Stimulated activated CD4-positive, alpha-beta T cell treated with anti-CD3 and anti-CD28 coated beads, Interleukin-12 subunit alpha, Interleukin-12 subunit beta, amount 100 ng/mL, for 48 hours (primary cell): ENCODE data around the gene BAIAP2L1.

Source experiments
- DNase-seq, 3 donors: peaks; one replicate each; pipeline ENCODE4 v3.0.0-alpha.2; 2020; ENCODE audit warnings: low read depth in 2 of 3, low spot score in 1 of 3

Gene BAIAP2L1

GRCh38 chr7:98294798-98295382, 106.0 kb downstream of the BAIAP2L1 start:
- peak in 1 of 3 donors; percentile 9 for DNase-seq

- DNase-seq = no peak
Measured at GRCh38 chr7:98294326-98294725, 106.6 kb downstream of the BAIAP2L1 start.

- no peak for DNase-seq
Measured at GRCh38 chr7:98293746-98294145, 107.1 kb downstream of the BAIAP2L1 start.

GRCh38 chr7:98293265-98293664, 107.6 kb downstream of the BAIAP2L1 start:
- DNase-seq = no peak

GRCh38 chr7:98291717-98292116, 109.2 kb downstream of the BAIAP2L1 start:
- DNase-seq = no peak

GRCh38 chr7:98289333-98289875, 111.5 kb downstream of the BAIAP2L1 start:
- no peak for DNase-seq

- no peak for DNase-seq
Measured at GRCh38 chr7:98288064-98288823, 112.6 kb downstream of the BAIAP2L1 start.

- no peak for DNase-seq
Measured at GRCh38 chr7:98287486-98287959, 113.4 kb downstream of the BAIAP2L1 start.

- DNase-seq = no peak
Measured at GRCh38 chr7:98286701-98287485, 114.0 kb downstream of the BAIAP2L1 start.

GRCh38 chr7:98286093-98286539, 114.8 kb downstream of the BAIAP2L1 start:
- DNase-seq = no peak

- no peak for DNase-seq
Measured at GRCh38 chr7:98285157-98286092, 115.5 kb downstream of the BAIAP2L1 start.

- DNase-seq = no peak
Measured at GRCh38 chr7:98284335-98285036, 116.4 kb downstream of the BAIAP2L1 start.

GRCh38 chr7:98283887-98284222, 117.0 kb downstream of the BAIAP2L1 start:
- DNase-seq = no peak

GRCh38 chr7:98283127-98283886, 117.6 kb downstream of the BAIAP2L1 start:
- no peak for DNase-seq

- DNase-seq = no peak
Measured at GRCh38 chr7:98282703-98283102, 118.2 kb downstream of the BAIAP2L1 start.

- peak in 1 of 3 donors; percentile 12 for DNase-seq
Measured at GRCh38 chr7:98281757-98282606, 118.9 kb downstream of the BAIAP2L1 start.

GRCh38 chr7:98280791-98281756, 119.8 kb downstream of the BAIAP2L1 start, which contains the start of gene BRI3:
Gene BRI3 (plus strand): TSS chr7:98281686. CDS start chr7:98281796, 110 bp downstream.
- DNase-seq = peak; percentile 74 to 93 (median 80)
